HEK293 (cell line): Measurements from ENCODE around the gene PIK3R1.

Experiments used
- CTCF ChIA-PET: fragments of 350-600 bp; formaldehyde crosslinking; extraction: SDS; loops from one replicate; lab custom pipeline; 2021; ENCODE audit warnings: antibody characterized with exemption; lab: Yijun Ruan, JAX
- POLR2A ChIA-PET: fragments of 300-600 bp; formaldehyde crosslinking; extraction: SDS; loops from one replicate; lab custom pipeline; 2020; ENCODE audit warnings: antibody characterized with exemption, inconsistent platforms; lab: Yijun Ruan, JAX
- H3K27ac ChIP-seq: fragments of 200-500 bp; sonication (Bioruptor generic); 2 replicates; pipeline ENCODE4 v1.5.1; 2014; ENCODE audit warnings: low read depth, low read length, control low read depth, inconsistent platforms; ENCODE audit errors: extremely low read depth
- H3K36me3 ChIP-seq, 2 experiments: fragments of 200-500 bp in 1 of 2; sonication (Bioruptor generic) in 1 of 2; 1 replicate in 1 of 2; 2 replicates in 1 of 2; pipeline ENCODE4 v1.5.1; 2014 to 2017; ENCODE audit warnings: inconsistent platforms in 2 of 2, low read length in 2 of 2; ENCODE audit not compliant: control insufficient read depth in 2 of 2, insufficient read depth in 1 of 2
- H3K4me1 ChIP-seq: fragments of 200-500 bp; sonication (Bioruptor generic); 2 replicates; pipeline ENCODE4 v1.5.1; 2014; ENCODE audit warnings: mild to moderate bottlenecking, low read length, inconsistent platforms; ENCODE audit not compliant: control insufficient read depth, insufficient read depth
- H3K4me3 ChIP-seq: 2 replicates; pipeline ENCODE4 v1.5.1; 2011; ENCODE audit warnings: low read depth, mild to moderate bottlenecking, control low read depth, low read length, moderate library complexity
- H3K9me3 ChIP-seq: fragments of 200-500 bp; sonication (Bioruptor generic); 2 replicates; pipeline ENCODE4 v1.5.1; 2014; ENCODE audit warnings: low read depth, low read length, inconsistent platforms; ENCODE audit not compliant: control insufficient read depth, insufficient read depth
- GLIS1 ChIP-seq: fragments of 450-650 bp; formaldehyde crosslinking; IDR thresholded peaks from 2 replicates; pipeline ENCODE4 v1.5.1; 2016; ENCODE audit warnings: missing biosample characterization, missing genetic modification characterization
- PRDM4 ChIP-seq: fragments of 450-650 bp; formaldehyde crosslinking; IDR thresholded peaks from 2 replicates; pipeline ENCODE4 v1.5.1; 2017; ENCODE audit warnings: missing biosample characterization, missing genetic modification characterization
- SCRT2 ChIP-seq: fragments of 450-650 bp; formaldehyde crosslinking; IDR thresholded peaks from 2 replicates; pipeline ENCODE4 v1.5.1; 2016; ENCODE audit warnings: missing biosample characterization, missing genetic modification characterization
- SETDB1 ChIP-seq: IDR thresholded peaks from one replicate; pipeline ENCODE4 v1.6.1; 2017; ENCODE audit warnings: mild to moderate bottlenecking, low read length, moderate library complexity, mixed read lengths; ENCODE audit not compliant: insufficient read length
- ZBTB11 ChIP-seq: fragments of 450-650 bp; formaldehyde crosslinking; conservative IDR thresholded peaks from 2 replicates; pipeline ENCODE4 v1.5.1; 2016; ENCODE audit warnings: low read depth, missing biosample characterization, missing genetic modification characterization
- ZFHX2 ChIP-seq: fragments of 450-650 bp; formaldehyde crosslinking; conservative IDR thresholded peaks from 2 replicates; pipeline ENCODE4 v1.5.1; 2016; ENCODE audit warnings: missing biosample characterization, missing genetic modification characterization
- ZIC2 ChIP-seq: fragments of 450-650 bp; formaldehyde crosslinking; IDR thresholded peaks from 2 replicates; pipeline ENCODE4 v1.5.1; 2016; ENCODE audit warnings: missing biosample characterization, missing genetic modification characterization
- ZNF335 ChIP-seq: fragments of 450-650 bp; formaldehyde crosslinking; conservative IDR thresholded peaks from 2 replicates; pipeline ENCODE4 v1.5.1; 2016; ENCODE audit warnings: missing biosample characterization, missing genetic modification characterization
- ZNF514 ChIP-seq: fragments of 450-650 bp; formaldehyde crosslinking; IDR thresholded peaks from 2 replicates; pipeline ENCODE4 v1.5.1; 2016; ENCODE audit warnings: missing biosample characterization, missing genetic modification characterization
- ZNF596 ChIP-seq: fragments of 450-650 bp; IDR thresholded peaks from 2 replicates; pipeline ENCODE4 v1.5.0; 2018; ENCODE audit warnings: missing biosample characterization, mild to moderate bottlenecking, missing genetic modification characterization, moderate library complexity
- TF ChIP-seq, protein P1 (sequence below): fragments of 450-650 bp; formaldehyde crosslinking; IDR thresholded peaks from 2 replicates; pipeline ENCODE4 v1.5.1; 2016; ENCODE audit warnings: missing biosample characterization, missing genetic modification characterization

PIK3R1 gene

GRCh38 chr5:68189613-68190012 is 25.9 kb upstream of the PIK3R1 start (continued):
- TF ChIP-seq ZBTB11, result no peak
- no peak for TF ChIP-seq PRDM4 (tag by site-specific recombination)

- ChIA-PET POLR2A (interaction anchor here (1.4 kb wide), 1 partner anchor 25 kb away, joined by 3 read pairs; the partner anchor contains the start of gene PIK3R1), CTCF (no interaction called here)
- Histone ChIP-seq H3K9me3 (no peaks in the 10 kb centered on the region), H3K27ac (no peak overlapping the region), H3K4me1 (peaks cover 15% of the 10 kb centered on the region), H3K36me3 (no peaks in the 10 kb centered on the region), H3K4me3 (no peak overlapping the region)
- TF ChIP-seq GLIS1, result no peak
- TF ChIP-seq ZFHX2, result peak; percentile 43
- TF ChIP-seq ZNF514 (tag by site-specific recombination), result no peak
Observed at GRCh38 chr5:68190619-68191018, 24.9 kb upstream of the PIK3R1 start.

DNA sequence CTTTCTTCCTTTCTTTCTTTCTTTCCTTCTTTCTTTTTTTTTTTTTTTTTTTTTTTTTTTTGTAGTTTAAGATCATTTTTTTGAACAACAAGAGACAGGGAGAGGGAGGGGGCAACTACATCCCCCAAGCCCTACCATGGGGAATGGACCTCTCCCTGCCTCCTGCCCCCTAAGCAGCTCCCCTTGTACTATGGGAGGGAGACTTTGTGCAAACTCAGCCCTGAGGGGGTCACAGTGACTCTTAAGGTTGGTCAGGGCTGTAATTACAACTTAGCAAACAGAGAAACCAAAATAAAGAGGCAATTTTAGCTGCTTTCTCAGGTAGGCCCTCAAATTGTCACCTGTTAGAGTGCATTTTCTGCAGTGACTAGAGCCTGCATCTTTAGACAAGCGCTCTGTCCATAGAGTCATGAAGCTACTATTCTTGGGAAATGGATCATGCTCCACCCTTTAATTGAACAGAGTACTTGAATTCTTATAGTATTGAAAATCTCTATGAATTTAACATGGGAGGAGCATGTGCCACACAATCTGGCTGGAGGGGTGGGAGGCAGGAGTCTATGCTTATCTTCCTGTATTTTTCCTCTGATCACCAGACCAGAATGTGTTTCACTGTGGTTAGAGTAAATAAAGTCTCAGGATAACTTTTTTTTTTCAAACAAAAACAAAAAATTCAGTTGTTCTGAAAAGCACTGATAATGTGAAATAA is 24.3 kb upstream of the PIK3R1 start:
- Histone ChIP-seq H3K4me1 (peaks cover 15% of the 10 kb centered on the region), H3K27ac (no peak overlapping the region), H3K36me3 (no peaks in the 10 kb centered on the region), H3K4me3 (no peak overlapping the region), H3K9me3 (no peaks in the 10 kb centered on the region)
- ChIA-PET CTCF (no interaction called here), POLR2A (interaction anchor here (1.4 kb wide), 1 partner anchor 25 kb away, joined by 3 read pairs; the partner anchor contains the start of gene PIK3R1)
- peak; percentile 49; the same call in 1 of the 2 replicates for TF ChIP-seq SCRT2
- TF ChIP-seq, protein P1, sequence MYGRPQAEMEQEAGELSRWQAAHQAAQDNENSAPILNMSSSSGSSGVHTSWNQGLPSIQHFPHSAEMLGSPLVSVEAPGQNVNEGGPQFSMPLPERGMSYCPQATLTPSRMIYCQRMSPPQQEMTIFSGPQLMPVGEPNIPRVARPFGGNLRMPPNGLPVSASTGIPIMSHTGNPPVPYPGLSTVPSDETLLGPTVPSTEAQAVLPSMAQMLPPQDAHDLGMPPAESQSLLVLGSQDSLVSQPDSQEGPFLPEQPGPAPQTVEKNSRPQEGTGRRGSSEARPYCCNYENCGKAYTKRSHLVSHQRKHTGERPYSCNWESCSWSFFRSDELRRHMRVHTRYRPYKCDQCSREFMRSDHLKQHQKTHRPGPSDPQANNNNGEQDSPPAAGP, result no peak
- no peak for TF ChIP-seq ZIC2 (tag by site-specific recombination)
- no peak for TF ChIP-seq ZNF335

GRCh38 chr5:68192679-68193060 is 22.9 kb upstream of the PIK3R1 start:
- peak; percentile 37 for TF ChIP-seq SETDB1
- no peak for TF ChIP-seq ZNF596 (tag by site-specific recombination)
- Histone ChIP-seq H3K27ac (no peak overlapping the region), H3K9me3 (no peaks in the 10 kb centered on the region), H3K4me1 (peaks cover 15% of the 10 kb centered on the region), H3K4me3 (no peak overlapping the region), H3K36me3 (no peaks in the 10 kb centered on the region)
- CTCF ChIA-PET, result interaction anchor here (0.7 kb wide), 1 partner anchor 22 kb away, joined by 3 read pairs; no protein-coding TSS in a partner anchor
- POLR2A ChIA-PET, result interaction anchor here (1.4 kb wide), 1 partner anchor 23 kb away, joined by 10 read pairs; the partner anchor contains the start of gene PIK3R1
